GM23338 (cell line): ENCODE results near the gene PRPF19.
A peak's percentile ranks its signal among the peaks of the same experiment; 100 is the strongest.

ENCODE experiments used
- CREB1 ChIP-seq: fragments of 250-450 bp; sonication (Bioruptor Pico); IDR thresholded peaks from 2 replicates; pipeline ENCODE4 v1.5.0; 2020; ENCODE audit warnings: low read depth, mild to moderate bottlenecking, moderate library complexity
- EZH2 ChIP-seq: fragments of 200-600 bp; sonication (generic); IDR thresholded peaks from one replicate; pipeline ENCODE4 v1.8.0; 2017; ENCODE audit warnings: antibody characterized with exemption, mild to moderate bottlenecking, low read depth; ENCODE audit not compliant: unreplicated experiment
- EZH2phosphoT487 ChIP-seq: fragments of 200-600 bp; sonication (generic); IDR thresholded peaks from one replicate; pipeline ENCODE4 v1.8.1; 2018; ENCODE audit warnings: antibody characterized with exemption; ENCODE audit not compliant: unreplicated experiment
- POLR2AphosphoS5 ChIP-seq: IDR thresholded peaks from 2 replicates; pipeline ENCODE4 v1.6.1; 2016; ENCODE audit warnings: antibody characterized with exemption, low read depth
- TF ChIP-seq, protein P1 (sequence below), 2 experiments: fragments of 200-600 bp in 1 of 2; sonication (generic) in 1 of 2; conservative IDR thresholded peaks; 2 replicates each; pipeline versions ENCODE4 v1.5.1 to v1.6.1; 2016 to 2017; ENCODE audit warnings: antibody characterized with exemption in 2 of 2, low read depth in 2 of 2, mild to moderate bottlenecking in 2 of 2, moderate library complexity in 1 of 2
- TF ChIP-seq, protein P2 (sequence below): IDR thresholded peaks from one replicate; pipeline ENCODE4 v1.6.1; 2018; ENCODE audit warnings: antibody characterized with exemption; ENCODE audit not compliant: unreplicated experiment

DNA sequence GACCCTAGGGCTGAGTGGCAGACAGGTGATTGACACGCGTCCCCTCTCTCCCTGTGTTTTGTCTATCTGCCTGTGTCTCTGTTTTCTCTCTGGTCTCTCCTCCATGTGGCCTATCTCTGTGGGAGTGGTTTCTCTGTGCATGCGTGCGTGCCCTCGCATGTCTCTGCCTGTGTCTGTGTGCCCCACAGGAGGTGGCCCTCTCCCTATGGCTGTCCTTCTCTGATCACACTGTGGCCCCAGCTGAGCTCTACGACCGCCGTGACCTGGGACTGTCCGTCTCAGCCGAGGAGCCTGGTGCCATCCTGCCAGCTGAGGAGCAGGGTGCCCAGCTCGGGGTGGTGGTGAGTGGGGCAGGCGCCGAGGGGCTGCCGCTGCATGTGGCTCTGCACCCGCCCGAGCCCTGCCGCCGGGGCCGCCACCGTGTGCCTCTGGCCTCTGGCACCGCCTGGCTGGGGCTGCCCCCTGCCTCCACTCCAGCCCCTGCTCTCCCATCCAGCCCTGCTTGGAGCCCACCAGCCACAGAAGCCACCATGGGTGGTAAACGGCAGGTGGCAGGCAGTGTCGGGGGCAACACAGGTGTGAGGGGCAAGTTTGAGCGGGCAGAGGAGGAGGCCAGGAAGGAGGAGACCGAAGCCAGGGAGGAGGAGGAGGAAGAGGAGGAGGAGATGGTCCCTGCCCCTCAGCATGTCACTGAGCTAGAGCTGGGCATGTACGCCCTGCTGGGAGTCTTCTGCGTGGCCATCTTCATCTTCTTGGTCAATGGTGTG lies 29.5 kb upstream of the PRPF19 start:
- TF ChIP-seq, protein P1, sequence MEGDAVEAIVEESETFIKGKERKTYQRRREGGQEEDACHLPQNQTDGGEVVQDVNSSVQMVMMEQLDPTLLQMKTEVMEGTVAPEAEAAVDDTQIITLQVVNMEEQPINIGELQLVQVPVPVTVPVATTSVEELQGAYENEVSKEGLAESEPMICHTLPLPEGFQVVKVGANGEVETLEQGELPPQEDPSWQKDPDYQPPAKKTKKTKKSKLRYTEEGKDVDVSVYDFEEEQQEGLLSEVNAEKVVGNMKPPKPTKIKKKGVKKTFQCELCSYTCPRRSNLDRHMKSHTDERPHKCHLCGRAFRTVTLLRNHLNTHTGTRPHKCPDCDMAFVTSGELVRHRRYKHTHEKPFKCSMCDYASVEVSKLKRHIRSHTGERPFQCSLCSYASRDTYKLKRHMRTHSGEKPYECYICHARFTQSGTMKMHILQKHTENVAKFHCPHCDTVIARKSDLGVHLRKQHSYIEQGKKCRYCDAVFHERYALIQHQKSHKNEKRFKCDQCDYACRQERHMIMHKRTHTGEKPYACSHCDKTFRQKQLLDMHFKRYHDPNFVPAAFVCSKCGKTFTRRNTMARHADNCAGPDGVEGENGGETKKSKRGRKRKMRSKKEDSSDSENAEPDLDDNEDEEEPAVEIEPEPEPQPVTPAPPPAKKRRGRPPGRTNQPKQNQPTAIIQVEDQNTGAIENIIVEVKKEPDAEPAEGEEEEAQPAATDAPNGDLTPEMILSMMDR (conservative IDR thresholded peaks at IDR 0.05; ENCODE audit: low read depth in 2 of 2): no peak
- TF ChIP-seq EZH2 (no peak), EZH2phosphoT487 (no peak), CREB1 (no peak), POLR2AphosphoS5 (0 out of 2 replicates have a peak, but pooled peaks have one; percentile 18)
- TF ChIP-seq, protein P2, sequence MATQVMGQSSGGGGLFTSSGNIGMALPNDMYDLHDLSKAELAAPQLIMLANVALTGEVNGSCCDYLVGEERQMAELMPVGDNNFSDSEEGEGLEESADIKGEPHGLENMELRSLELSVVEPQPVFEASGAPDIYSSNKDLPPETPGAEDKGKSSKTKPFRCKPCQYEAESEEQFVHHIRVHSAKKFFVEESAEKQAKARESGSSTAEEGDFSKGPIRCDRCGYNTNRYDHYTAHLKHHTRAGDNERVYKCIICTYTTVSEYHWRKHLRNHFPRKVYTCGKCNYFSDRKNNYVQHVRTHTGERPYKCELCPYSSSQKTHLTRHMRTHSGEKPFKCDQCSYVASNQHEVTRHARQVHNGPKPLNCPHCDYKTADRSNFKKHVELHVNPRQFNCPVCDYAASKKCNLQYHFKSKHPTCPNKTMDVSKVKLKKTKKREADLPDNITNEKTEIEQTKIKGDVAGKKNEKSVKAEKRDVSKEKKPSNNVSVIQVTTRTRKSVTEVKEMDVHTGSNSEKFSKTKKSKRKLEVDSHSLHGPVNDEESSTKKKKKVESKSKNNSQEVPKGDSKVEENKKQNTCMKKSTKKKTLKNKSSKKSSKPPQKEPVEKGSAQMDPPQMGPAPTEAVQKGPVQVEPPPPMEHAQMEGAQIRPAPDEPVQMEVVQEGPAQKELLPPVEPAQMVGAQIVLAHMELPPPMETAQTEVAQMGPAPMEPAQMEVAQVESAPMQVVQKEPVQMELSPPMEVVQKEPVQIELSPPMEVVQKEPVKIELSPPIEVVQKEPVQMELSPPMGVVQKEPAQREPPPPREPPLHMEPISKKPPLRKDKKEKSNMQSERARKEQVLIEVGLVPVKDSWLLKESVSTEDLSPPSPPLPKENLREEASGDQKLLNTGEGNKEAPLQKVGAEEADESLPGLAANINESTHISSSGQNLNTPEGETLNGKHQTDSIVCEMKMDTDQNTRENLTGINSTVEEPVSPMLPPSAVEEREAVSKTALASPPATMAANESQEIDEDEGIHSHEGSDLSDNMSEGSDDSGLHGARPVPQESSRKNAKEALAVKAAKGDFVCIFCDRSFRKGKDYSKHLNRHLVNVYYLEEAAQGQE: no peak
